HG02642 (cell line): ENCODE measurements around the gene CLNK.
"Not testable (repeated sequence)": the region's sequence is repeated elsewhere in the genome, so short reads cannot be mapped to it uniquely, and the experiment has no call there.

Experiments used
- ATAC-seq: cut with Tn5 transposase; IDR thresholded peaks from one replicate; pipeline ENCODE4 v1.9.1; 2021; ENCODE audit warnings: mild to moderate bottlenecking; ENCODE audit not compliant: unreplicated experiment, poor library complexity

The CLNK gene

GRCh38 chr4:10587296-10587695, 97.3 kb downstream of the CLNK start:
- ATAC-seq = no peak

- peak; percentile 76 for ATAC-seq
Measured at GRCh38 chr4:10584042-10584441, 100.5 kb downstream of the CLNK start.

GRCh38 chr4:10582951-10583350, 101.6 kb downstream of the CLNK start:
- ATAC-seq = no peak

- no peak for ATAC-seq
Measured at GRCh38 chr4:10582059-10582686, 102.4 kb downstream of the CLNK start.

- ATAC-seq = no peak
Measured at GRCh38 chr4:10581022-10581421, 103.5 kb downstream of the CLNK start.

- ATAC-seq = no peak
Measured at GRCh38 chr4:10579648-10580047, 104.9 kb downstream of the CLNK start.

- peak; percentile 65 for ATAC-seq
Measured at GRCh38 chr4:10577508-10578426, 106.8 kb downstream of the CLNK start.

GRCh38 chr4:10577018-10577417, 107.5 kb downstream of the CLNK start:
- ATAC-seq = peak; percentile 71

- no peak for ATAC-seq
Measured at GRCh38 chr4:10576236-10576635, 108.3 kb downstream of the CLNK start.

GRCh38 chr4:10575414-10575813, 109.2 kb downstream of the CLNK start:
- no peak for ATAC-seq

GRCh38 chr4:10574553-10574952, 110.0 kb downstream of the CLNK start:
- ATAC-seq = not testable (repeated sequence)

GRCh38 chr4:10571909-10572308, 112.7 kb downstream of the CLNK start:
- no peak for ATAC-seq

GRCh38 chr4:10569491-10569890, 115.1 kb downstream of the CLNK start:
- ATAC-seq = no peak

GRCh38 chr4:10567766-10568165, 116.8 kb downstream of the CLNK start:
- no peak for ATAC-seq

- ATAC-seq = no peak
Measured at GRCh38 chr4:10565166-10565780, 119.3 kb downstream of the CLNK start.

- peak; percentile 70 for ATAC-seq
Measured at GRCh38 chr4:10554694-10555093, 129.9 kb downstream of the CLNK start.

GRCh38 chr4:10554121-10554520, 130.4 kb downstream of the CLNK start:
- no peak for ATAC-seq

GRCh38 chr4:10552591-10553280, 131.8 kb downstream of the CLNK start:
- no peak for ATAC-seq

GRCh38 chr4:10535912-10536311, 148.7 kb downstream of the CLNK start:
- peak; percentile 62 for ATAC-seq

GRCh38 chr4:10534820-10535219, 149.7 kb downstream of the CLNK start:
- peak; percentile 58 for ATAC-seq

- ATAC-seq = no peak
Measured at GRCh38 chr4:10532155-10532554, 152.4 kb downstream of the CLNK start.
